Measurements from ENCODE around the gene CC2D2B. TPM values are rescaled to one million over a fixed set of nuclear protein-coding genes. Genes with fewer than 3 reads are reported as not detected.
"Not testable (repeated sequence)": the region's sequence is repeated elsewhere in the genome, so short reads cannot be mapped to it uniquely, and the experiment has no call there.

The CC2D2B gene
- polyA plus RNA-seq, 3 donors = 0.08 to 1.8 TPM; not detected in 1

DNA sequence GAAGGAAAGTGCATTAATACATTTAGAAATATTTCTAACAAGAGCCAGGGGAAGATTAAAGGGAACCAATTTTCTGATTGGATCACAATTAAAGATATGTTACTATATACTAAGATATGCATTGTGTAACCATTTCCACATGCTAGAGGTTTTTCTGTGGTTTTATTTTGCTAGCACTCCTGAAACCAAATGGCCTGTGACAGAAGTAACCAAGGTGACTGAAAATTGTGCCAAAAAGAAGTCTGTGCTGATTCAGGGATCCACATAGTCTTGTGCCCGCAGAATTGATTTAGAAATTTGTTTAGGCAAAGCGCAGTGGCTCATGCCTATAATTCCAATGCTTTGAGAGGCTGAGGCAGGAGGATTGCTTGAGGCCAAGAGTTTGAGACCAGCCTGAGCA lies 1.8 kb downstream of the CC2D2B start:
- Histone ChIP-seq H3K79me2 (ENCODE audit: insufficient read depth, low read length) (no peaks in the 10 kb centered on the region), H3K4me2 (replicated peaks; ENCODE audit: extremely low read depth, low read length, poor library complexity, severe bottlenecking) (no peak overlapping the region), H2AFZ (ENCODE audit: insufficient read depth, low read depth, low read length, poor library complexity, severe bottlenecking) (no peak overlapping the region), H4K20me1 (ENCODE audit: insufficient read depth, low read length) (no peaks in the 10 kb centered on the region), H3K27me3 (ENCODE audit: control insufficient read depth in 2 of 2, insufficient read depth in 2 of 2, low read length in 2 of 2) (no peaks in the 10 kb centered on the region), H3K9ac (ENCODE audit: insufficient read depth, low read length, poor library complexity, severe bottlenecking) (no peak overlapping the region), H3K4me1 (ENCODE audit: control insufficient read depth in 1 of 2, insufficient read depth in 2 of 2, low read length in 2 of 2) (peaks cover 7 to 10% of the 10 kb centered on the region in 2 donors), H3K9me3 (replicated peaks in 1 of 2; ENCODE audit: control insufficient read depth in 1 of 2, insufficient read depth in 1 of 2, low read length in 2 of 2) (no peaks in the 10 kb centered on the region), H3K4me3 (replicated peaks in 1 of 3; ENCODE audit: low read depth in 2 of 3, low read length in 3 of 3) (no peak overlapping the region), H3K36me3 (replicated peaks in 1 of 2; ENCODE audit: control insufficient read depth in 1 of 2, insufficient read depth in 2 of 2, low read length in 2 of 2) (no peaks in the 10 kb centered on the region), H3K27ac (ENCODE audit: low read depth in 1 of 2, low read length in 2 of 2) (no peak overlapping the region)
- intact Hi-C loops (cut with micrococcal nuclease) = no loop called here
- no peak for DNase-seq
- Mint-ChIP-seq H3K4me3 (no peak overlapping the region), H3K4me1 (peaks cover 11% of the 10 kb centered on the region), H3K36me3 (peaks cover 0 to 6% of the 10 kb centered on the region in 2 donors), H3K9me3 (peaks cover 0 to 6% (median 4%) of the 10 kb centered on the region in 7 donors), H3K27ac (no peak overlapping the region), H3K27me3 (ENCODE audit: low read depth in 3 of 3) (no peaks in the 10 kb centered on the region)
- 93% methylated on average over 2 of the region's 2 CpGs for WGBS (ENCODE audit: insufficient coverage)
- TF ChIP-seq, protein P1, sequence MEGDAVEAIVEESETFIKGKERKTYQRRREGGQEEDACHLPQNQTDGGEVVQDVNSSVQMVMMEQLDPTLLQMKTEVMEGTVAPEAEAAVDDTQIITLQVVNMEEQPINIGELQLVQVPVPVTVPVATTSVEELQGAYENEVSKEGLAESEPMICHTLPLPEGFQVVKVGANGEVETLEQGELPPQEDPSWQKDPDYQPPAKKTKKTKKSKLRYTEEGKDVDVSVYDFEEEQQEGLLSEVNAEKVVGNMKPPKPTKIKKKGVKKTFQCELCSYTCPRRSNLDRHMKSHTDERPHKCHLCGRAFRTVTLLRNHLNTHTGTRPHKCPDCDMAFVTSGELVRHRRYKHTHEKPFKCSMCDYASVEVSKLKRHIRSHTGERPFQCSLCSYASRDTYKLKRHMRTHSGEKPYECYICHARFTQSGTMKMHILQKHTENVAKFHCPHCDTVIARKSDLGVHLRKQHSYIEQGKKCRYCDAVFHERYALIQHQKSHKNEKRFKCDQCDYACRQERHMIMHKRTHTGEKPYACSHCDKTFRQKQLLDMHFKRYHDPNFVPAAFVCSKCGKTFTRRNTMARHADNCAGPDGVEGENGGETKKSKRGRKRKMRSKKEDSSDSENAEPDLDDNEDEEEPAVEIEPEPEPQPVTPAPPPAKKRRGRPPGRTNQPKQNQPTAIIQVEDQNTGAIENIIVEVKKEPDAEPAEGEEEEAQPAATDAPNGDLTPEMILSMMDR (IDR thresholded peaks at IDR 0.05) = no peak

DNA sequence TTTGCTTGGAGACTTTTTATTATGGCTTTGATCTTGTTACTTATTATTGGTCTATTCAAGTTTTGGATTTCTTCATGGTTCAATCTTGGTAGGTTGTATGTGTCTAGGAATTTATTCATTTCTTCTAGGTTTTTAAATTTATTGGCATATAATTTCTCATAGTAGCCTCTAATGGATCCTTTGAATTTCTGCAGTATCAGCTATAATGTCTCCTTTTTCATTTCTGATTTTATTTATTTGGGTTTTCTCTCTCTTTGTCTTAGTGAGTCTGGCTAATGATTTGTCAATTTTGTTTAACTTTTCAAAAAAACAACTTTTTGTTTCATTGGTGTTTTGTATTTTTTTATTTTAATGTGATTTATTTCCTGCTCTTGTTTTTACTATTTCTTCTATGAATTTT lies 8.3 kb downstream of the CC2D2B start:
- H3K36me3 Mint-ChIP-seq; intact Hi-C loops (cut with micrococcal nuclease); H3K4me1 ChIP-seq (ENCODE audit: control insufficient read depth in 1 of 2, insufficient read depth in 2 of 2, low read length in 2 of 2); H3K79me2 ChIP-seq (ENCODE audit: insufficient read depth, low read length); H2AFZ ChIP-seq (ENCODE audit: insufficient read depth, low read depth, low read length, poor library complexity, severe bottlenecking); H3K4me3 Mint-ChIP-seq; DNase-seq; H3K4me3 ChIP-seq (replicated peaks in 1 of 3; ENCODE audit: low read depth in 2 of 3, low read length in 3 of 3); H3K4me2 ChIP-seq (replicated peaks; ENCODE audit: extremely low read depth, low read length, poor library complexity, severe bottlenecking); H4K20me1 ChIP-seq (ENCODE audit: insufficient read depth, low read length); H3K27me3 ChIP-seq (ENCODE audit: control insufficient read depth in 2 of 2, insufficient read depth in 2 of 2, low read length in 2 of 2); H3K36me3 ChIP-seq (replicated peaks in 1 of 2; ENCODE audit: control insufficient read depth in 1 of 2, insufficient read depth in 2 of 2, low read length in 2 of 2); H3K4me1 Mint-ChIP-seq; H3K27ac Mint-ChIP-seq; H3K9me3 ChIP-seq (replicated peaks in 1 of 2; ENCODE audit: control insufficient read depth in 1 of 2, insufficient read depth in 1 of 2, low read length in 2 of 2); H3K27ac ChIP-seq (ENCODE audit: low read depth in 1 of 2, low read length in 2 of 2); H3K9ac ChIP-seq (ENCODE audit: insufficient read depth, low read length, poor library complexity, severe bottlenecking); H3K9me3 Mint-ChIP-seq; H3K27me3 Mint-ChIP-seq (ENCODE audit: low read depth in 3 of 3): not testable (repeated sequence)
